Mucosa of descending colon (tissue), 3 donors: ENCODE results near the gene MED6. TPM values are rescaled to one million over a fixed set of nuclear protein-coding genes. Genes with fewer than 3 reads are reported as not detected.
A peak's percentile ranks its signal among the peaks of the same experiment; 100 is the strongest.

ENCODE experiments used
- ATAC-seq: fragments of 200-7000 bp; cut with Tn5 transposase; one replicate; pipeline ENCODE4 v1.9.1; 2020; ENCODE audit warnings: mild to moderate bottlenecking, moderate library complexity
- DNase-seq, 3 donors: peaks; one replicate each; pipeline ENCODE4 v3.0.0-alpha.2; 2020
- H3K36me3 ChIP-seq: fragments of 200-600 bp; one replicate; pipeline ENCODE4 v1.8.0; 2021; ENCODE audit warnings: low read depth, mild to moderate bottlenecking
- H3K4me1 ChIP-seq: fragments of 200-600 bp; one replicate; pipeline ENCODE4 v1.8.0; 2021; ENCODE audit warnings: low read depth, mild to moderate bottlenecking
- H3K4me3 ChIP-seq: fragments of 200-600 bp; one replicate; pipeline ENCODE4 v1.8.0; 2021; ENCODE audit warnings: mild to moderate bottlenecking
- H3K9me3 ChIP-seq: fragments of 200-600 bp; one replicate; pipeline ENCODE4 v1.8.0; 2021; ENCODE audit warnings: mild to moderate bottlenecking
- CTCF ChIP-seq: fragments of 200-600 bp; IDR thresholded peaks from one replicate; pipeline ENCODE4 v1.8.0; 2022; ENCODE audit warnings: antibody characterized with exemption, mild to moderate bottlenecking
- intact Hi-C, 2 donors: fragments of 100-400 bp; cut with DNase I in 1 of 2; cut with micrococcal nuclease in 1 of 2; formaldehyde crosslinking; loops; one replicate each; pipeline versions ENCODE4 v1.11.0 to v1.11.1; 2022; cut with DNase I, micrococcal nuclease
- total RNA-seq, 3 donors: library from RNA; stranded (reverse); fragmentation: NEBNext Ultra II Directional in 2 of 3; extraction: Animal tissue kit (Norgen Biotek cat#: 25700) in 2 of 3; gene quantifications; one replicate each; pipeline versions ENCODE4 v1.2.1 to v1.2.4, GENCODE V29; 2021 to 2023
- donor health status: DM: no; HTN: no; CAD: no; lungs with moderate emphysema.
- donor health status: DM: no; HTN: no; CAD: no.
- donor health status: DM: no; HTN: yes; CAD: no.

MED6 gene
- total RNA-seq, 3 donors from 2014 or later: 24.4 to 30.9 (median 27.6) TPM

- intact Hi-C loops: no loop called here
- DNase-seq: no peak
- H3K36me3 ChIP-seq: no peaks in the 10 kb centered on the region
- ATAC-seq: no peak
- H3K4me1 ChIP-seq: no peaks in the 10 kb centered on the region
- TF ChIP-seq CTCF: no peak
- no peaks in the 10 kb centered on the region for H3K9me3 ChIP-seq
- H3K4me3 ChIP-seq: no peak overlapping the region
Measured at GRCh38 chr14:70635971-70636595, 35.6 kb upstream of the MED6 start.

- ATAC-seq: no peak
- intact Hi-C loops: no loop called here
- peaks cover 8% of the 10 kb centered on the region for H3K9me3 ChIP-seq
- no peaks in the 10 kb centered on the region for H3K36me3 ChIP-seq
- no peaks in the 10 kb centered on the region for H3K4me1 ChIP-seq
- TF ChIP-seq CTCF: no peak
- no peak overlapping the region for H3K4me3 ChIP-seq
- DNase-seq: no peak
Measured at GRCh38 chr14:70631948-70632347, 31.5 kb upstream of the MED6 start.

- Histone ChIP-seq H3K36me3 (no peaks in the 10 kb centered on the region), H3K9me3 (peaks cover 13% of the 10 kb centered on the region), H3K4me3 (no peak overlapping the region), H3K4me1 (no peaks in the 10 kb centered on the region)
- TF ChIP-seq CTCF: no peak
- intact Hi-C loops: loop anchor here in 1 of 2 donors (5.0 kb wide), 1 partner anchor 87 kb away; no protein-coding TSS in a partner anchor
- DNase-seq: no peak
- ATAC-seq: no peak
Measured at GRCh38 chr14:70624972-70625371, 24.5 kb upstream of the MED6 start.

- intact Hi-C loops: loop anchor here in 1 of 2 donors (5.0 kb wide), 1 partner anchor 90 kb away; no protein-coding TSS in a partner anchor
- Histone ChIP-seq H3K4me3 (no peak overlapping the region), H3K36me3 (no peaks in the 10 kb centered on the region), H3K9me3 (peaks cover 8% of the 10 kb centered on the region), H3K4me1 (no peaks in the 10 kb centered on the region)
- DNase-seq: peak in 1 of 3 donors; percentile 73
- peak; percentile 58 for ATAC-seq
- no peak for TF ChIP-seq CTCF
Measured at GRCh38 chr14:70622111-70622712, 21.8 kb upstream of the MED6 start.

GRCh38 chr14:70619708-70620107 lies 19.3 kb upstream of the MED6 start:
- ATAC-seq (no peak), DNase-seq (no peak)
- Histone ChIP-seq H3K4me3 (no peak overlapping the region), H3K4me1 (no peaks in the 10 kb centered on the region), H3K36me3 (no peaks in the 10 kb centered on the region), H3K9me3 (no peaks in the 10 kb centered on the region)
- intact Hi-C loops: loop anchor here in 1 of 2 donors (5.0 kb wide), 1 partner anchor 93 kb away; no protein-coding TSS in a partner anchor
- no peak for TF ChIP-seq CTCF
